Pons (tissue), 1 donor: Measurements from ENCODE around the gene TBC1D16.
"Not testable (repeated sequence)": the region's sequence is repeated elsewhere in the genome, so short reads cannot be mapped to it uniquely, and the experiment has no call there.

Experiments used
- DNase-seq: peaks from one replicate; pipeline ENCODE4 v3.0.0-alpha.2; 2016; ENCODE audit warnings: low spot score

TBC1D16 gene

GRCh38 chr17:80053102-80053501 is 17.4 kb upstream of the TBC1D16 start:
- DNase-seq: no peak

GRCh38 chr17:80051681-80052080 is 16.0 kb upstream of the TBC1D16 start:
- DNase-seq: no peak

- no peak for DNase-seq
Observed at GRCh38 chr17:80050706-80051105, 15.0 kb upstream of the TBC1D16 start.

- DNase-seq: no peak
Observed at GRCh38 chr17:80049986-80050385, 14.3 kb upstream of the TBC1D16 start.

- DNase-seq: no peak
Observed at GRCh38 chr17:80047176-80047575, 11.5 kb upstream of the TBC1D16 start.

- DNase-seq: not testable (repeated sequence)
Observed at GRCh38 chr17:80046709-80047108, 11.0 kb upstream of the TBC1D16 start.

GRCh38 chr17:80045703-80046102 is 10.0 kb upstream of the TBC1D16 start:
- DNase-seq: no peak

- DNase-seq: no peak
Observed at GRCh38 chr17:80043963-80044362, 8.3 kb upstream of the TBC1D16 start.

- peak; percentile 12 for DNase-seq
Observed at GRCh38 chr17:80036715-80037477, 1.2 kb upstream of the TBC1D16 start.

GRCh38 chr17:80035937-80036714 is 454 bp upstream of the TBC1D16 start, which contains the start of gene CCDC40:
Gene CCDC40 (plus strand): TSS chr17:80036642. CDS start chr17:80036663, 21 bp downstream.
- peak; percentile 60 for DNase-seq

- no peak for DNase-seq
Observed at GRCh38 chr17:80034791-80035686, 633 bp downstream of the TBC1D16 start.

GRCh38 chr17:80033840-80034239 is 1.8 kb downstream of the TBC1D16 start:
- DNase-seq: no peak

- DNase-seq: no peak
Observed at GRCh38 chr17:80032614-80033171, 3.0 kb downstream of the TBC1D16 start.

GRCh38 chr17:80031691-80032430 is 3.8 kb downstream of the TBC1D16 start:
- DNase-seq: no peak

GRCh38 chr17:80030730-80031410 is 4.8 kb downstream of the TBC1D16 start:
- DNase-seq: no peak

GRCh38 chr17:80029258-80029974 is 6.3 kb downstream of the TBC1D16 start:
- DNase-seq: peak; percentile 32

- no peak for DNase-seq
Observed at GRCh38 chr17:80028030-80028429, 7.6 kb downstream of the TBC1D16 start.

GRCh38 chr17:80027043-80027435 is 8.6 kb downstream of the TBC1D16 start:
- DNase-seq: no peak

- DNase-seq: no peak
Observed at GRCh38 chr17:80026359-80027042, 9.2 kb downstream of the TBC1D16 start.
